HG03457 (cell line): Measurements from ENCODE around the gene TECTA.
"Not testable (repeated sequence)": the region's sequence is repeated elsewhere in the genome, so short reads cannot be mapped to it uniquely, and the experiment has no call there.

ENCODE experiments used
- ATAC-seq: cut with Tn5 transposase; IDR thresholded peaks from one replicate; pipeline ENCODE4 v1.9.1; 2021; ENCODE audit warnings: moderate number of reproducible peaks; ENCODE audit not compliant: unreplicated experiment

TECTA gene

GRCh38 chr11:121161349-121161917, 60.4 kb downstream of the TECTA start:
- ATAC-seq, result no peak

GRCh38 chr11:121163658-121164308, 62.7 kb downstream of the TECTA start:
- ATAC-seq, result no peak

- not testable (repeated sequence) for ATAC-seq
These were observed 76.6 kb downstream of the TECTA start for GRCh38 chr11:121177629-121178028.

GRCh38 chr11:121179306-121179705, 78.3 kb downstream of the TECTA start:
- ATAC-seq, result no peak

GRCh38 chr11:121180183-121180582, 79.1 kb downstream of the TECTA start:
- no peak for ATAC-seq

GRCh38 chr11:121188776-121189175, 87.7 kb downstream of the TECTA start:
- ATAC-seq, result no peak

GRCh38 chr11:121191818-121192217, 90.8 kb downstream of the TECTA start:
- no peak for ATAC-seq

GRCh38 chr11:121194731-121195596, 93.9 kb downstream of the TECTA start:
- ATAC-seq, result no peak

GRCh38 chr11:121198491-121198890, 97.4 kb downstream of the TECTA start:
- no peak for ATAC-seq

- no peak for ATAC-seq
These were observed 98.5 kb downstream of the TECTA start for GRCh38 chr11:121199516-121199915.

GRCh38 chr11:121206810-121207209, 105.8 kb downstream of the TECTA start:
- no peak for ATAC-seq

- no peak for ATAC-seq
These were observed 106.6 kb downstream of the TECTA start for GRCh38 chr11:121207485-121208115.

GRCh38 chr11:121210445-121211080, 109.5 kb downstream of the TECTA start:
- no peak for ATAC-seq

GRCh38 chr11:121211626-121212025, 110.6 kb downstream of the TECTA start:
- ATAC-seq, result no peak

GRCh38 chr11:121212536-121213361, 111.7 kb downstream of the TECTA start:
- ATAC-seq, result no peak

GRCh38 chr11:121213362-121213893, 112.4 kb downstream of the TECTA start:
- ATAC-seq, result no peak

- ATAC-seq, result no peak
These were observed 113.8 kb downstream of the TECTA start for GRCh38 chr11:121214861-121215260.

GRCh38 chr11:121221496-121222200, 120.6 kb downstream of the TECTA start:
- ATAC-seq, result no peak

- no peak for ATAC-seq
These were observed 122.1 kb downstream of the TECTA start for GRCh38 chr11:121223161-121223560.
